Measurements from ENCODE around the gene TRIM65. TPM values are rescaled to one million over a fixed set of nuclear protein-coding genes. Genes with fewer than 3 reads are reported as not detected.

TRIM65 gene
- total RNA-seq, 6 experiments from 2014 or later, result 10.3 to 12.6 (median 11.0) TPM

DNA sequence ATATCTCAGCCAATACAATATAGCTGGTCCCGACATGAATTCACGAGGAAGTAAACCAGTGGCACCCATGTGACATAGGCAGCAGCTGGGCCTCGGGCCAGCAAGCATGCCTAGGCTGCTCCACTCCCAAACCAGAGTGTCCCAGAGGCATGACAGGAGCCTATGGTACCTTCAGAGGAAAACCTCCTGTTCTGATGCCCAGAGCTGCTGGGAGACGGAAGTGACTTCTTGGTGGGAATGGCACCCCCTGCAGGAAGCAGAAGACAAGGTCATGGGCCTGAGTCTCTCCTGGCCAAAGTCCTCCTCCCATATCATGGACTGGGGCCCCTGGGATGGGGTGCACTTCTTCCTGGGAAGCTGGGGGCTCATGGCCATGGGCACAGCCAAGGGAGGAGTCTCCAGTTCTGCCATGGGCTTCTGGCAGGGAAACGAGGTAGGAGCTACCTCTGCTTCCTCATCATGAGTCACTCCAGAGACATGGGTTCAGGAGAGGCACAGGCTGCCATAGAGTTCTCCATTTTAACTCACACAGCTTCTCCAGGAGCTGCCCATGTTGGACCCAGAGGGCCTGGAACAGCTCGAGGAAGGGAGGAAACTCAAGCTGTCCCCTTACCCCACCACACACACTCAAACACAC lies 30.7 kb upstream of the TRIM65 start:
- no peak for DNase-seq
- H3K36me3 Mint-ChIP-seq (ENCODE audit: low read depth), result no peaks in the 10 kb centered on the region; the same call in 1 of the 2 replicates
- TF ChIP-seq, protein P1, sequence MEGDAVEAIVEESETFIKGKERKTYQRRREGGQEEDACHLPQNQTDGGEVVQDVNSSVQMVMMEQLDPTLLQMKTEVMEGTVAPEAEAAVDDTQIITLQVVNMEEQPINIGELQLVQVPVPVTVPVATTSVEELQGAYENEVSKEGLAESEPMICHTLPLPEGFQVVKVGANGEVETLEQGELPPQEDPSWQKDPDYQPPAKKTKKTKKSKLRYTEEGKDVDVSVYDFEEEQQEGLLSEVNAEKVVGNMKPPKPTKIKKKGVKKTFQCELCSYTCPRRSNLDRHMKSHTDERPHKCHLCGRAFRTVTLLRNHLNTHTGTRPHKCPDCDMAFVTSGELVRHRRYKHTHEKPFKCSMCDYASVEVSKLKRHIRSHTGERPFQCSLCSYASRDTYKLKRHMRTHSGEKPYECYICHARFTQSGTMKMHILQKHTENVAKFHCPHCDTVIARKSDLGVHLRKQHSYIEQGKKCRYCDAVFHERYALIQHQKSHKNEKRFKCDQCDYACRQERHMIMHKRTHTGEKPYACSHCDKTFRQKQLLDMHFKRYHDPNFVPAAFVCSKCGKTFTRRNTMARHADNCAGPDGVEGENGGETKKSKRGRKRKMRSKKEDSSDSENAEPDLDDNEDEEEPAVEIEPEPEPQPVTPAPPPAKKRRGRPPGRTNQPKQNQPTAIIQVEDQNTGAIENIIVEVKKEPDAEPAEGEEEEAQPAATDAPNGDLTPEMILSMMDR (IDR thresholded peaks at IDR 0.05), result peak; percentile 65

DNA sequence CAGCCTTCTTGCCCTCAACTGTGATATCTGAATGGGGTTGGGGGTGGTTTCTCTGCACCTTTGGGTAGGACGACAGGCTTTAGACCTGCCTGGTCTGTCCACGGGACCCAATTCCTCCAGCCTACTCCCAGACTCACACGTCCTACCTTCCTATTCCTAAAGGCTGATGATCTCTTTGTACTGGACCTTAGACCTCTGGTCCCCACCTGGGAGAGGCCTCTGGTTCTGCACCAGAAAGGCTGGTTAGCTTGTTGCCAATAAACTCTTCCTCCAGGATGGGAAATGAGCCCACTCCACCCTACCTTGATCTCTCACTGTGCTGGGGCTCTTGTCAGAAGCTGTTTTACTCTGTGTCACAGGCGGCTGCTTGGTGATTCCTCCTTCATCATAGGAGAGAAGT lies 29.7 kb upstream of the TRIM65 start:
- H3K36me3 Mint-ChIP-seq (ENCODE audit: low read depth), result no peaks in the 10 kb centered on the region; the same call in 1 of the 2 replicates
- TF ChIP-seq, protein P1 (IDR thresholded peaks at IDR 0.05), result no peak
- H3K4me1 Mint-ChIP-seq (ENCODE audit: low read depth), result peaks cover 6% of the 10 kb centered on the region; the same call in 1 of the 2 replicates
- no peaks in the 10 kb centered on the region for H3K9me3 Mint-ChIP-seq
- no peak for DNase-seq
- H3K27ac Mint-ChIP-seq, result no peak overlapping the region
- no peaks in the 10 kb centered on the region for H3K27me3 Mint-ChIP-seq (ENCODE audit: insufficient read depth)
- H3K4me3 Mint-ChIP-seq, result no peak overlapping the region

More for the DNA sequence above, 30.7 kb upstream of the TRIM65 start:
- Mint-ChIP-seq H3K27ac (no peak overlapping the region), H3K9me3 (no peaks in the 10 kb centered on the region), H3K27me3 (ENCODE audit: insufficient read depth) (no peaks in the 10 kb centered on the region), H3K4me3 (no peak overlapping the region), H3K4me1 (ENCODE audit: low read depth) (peaks cover 6% of the 10 kb centered on the region; the same call in 1 of the 2 replicates)

DNA sequence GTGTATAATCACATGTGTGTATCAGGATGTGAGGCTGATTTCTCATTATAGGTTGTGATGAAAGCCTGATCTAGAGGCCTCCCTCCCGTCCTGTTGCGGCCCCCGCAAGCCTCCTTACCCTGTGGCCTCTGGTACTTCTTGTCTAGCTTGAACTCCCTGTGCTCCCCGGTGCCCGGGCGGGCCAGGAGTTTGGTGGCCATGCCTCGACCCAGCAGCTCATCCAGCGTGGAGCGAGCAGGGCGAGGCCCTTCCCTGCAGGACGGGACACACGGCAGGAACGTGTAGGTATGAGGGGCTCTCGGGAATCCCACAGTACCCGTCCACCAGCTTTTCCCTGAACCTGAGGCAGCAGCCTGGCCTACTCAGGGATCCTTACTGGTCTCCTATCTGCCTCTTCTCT lies 29.2 kb upstream of the TRIM65 start:
- Mint-ChIP-seq H3K4me3 (no peak overlapping the region), H3K4me1 (ENCODE audit: low read depth) (peaks cover 6% of the 10 kb centered on the region; the same call in 1 of the 2 replicates)

DNA sequence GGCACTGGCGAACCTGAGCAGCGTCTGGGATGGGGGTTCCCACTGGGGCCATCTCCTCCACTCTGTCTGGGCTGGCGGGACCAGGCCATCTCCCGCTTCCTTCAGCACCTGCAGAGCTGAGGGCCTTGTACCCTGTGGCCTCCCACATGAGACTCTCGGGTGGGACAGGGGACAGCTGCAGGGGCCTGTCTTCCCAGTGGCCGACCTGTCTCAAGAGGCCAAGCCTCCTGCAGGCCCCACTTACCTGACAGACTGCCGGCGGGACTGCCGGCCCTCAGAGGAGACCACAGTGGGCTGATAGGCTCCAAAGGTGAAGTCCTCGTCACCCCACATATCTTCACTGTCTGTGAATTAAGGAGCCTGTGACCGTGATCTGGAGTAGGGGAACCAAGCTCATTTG lies 28.4 kb upstream of the TRIM65 start:
- H3K36me3 Mint-ChIP-seq (ENCODE audit: low read depth), result no peaks in the 10 kb centered on the region; the same call in 1 of the 2 replicates
- no peaks in the 10 kb centered on the region; the same call in 1 of the 2 replicates for H3K27me3 Mint-ChIP-seq (ENCODE audit: insufficient read depth)
- no peaks in the 10 kb centered on the region for H3K9me3 Mint-ChIP-seq
- TF ChIP-seq, protein P1 (IDR thresholded peaks at IDR 0.05), result no peak
- H3K4me1 Mint-ChIP-seq (ENCODE audit: low read depth), result peaks cover 6% of the 10 kb centered on the region; the same call in 1 of the 2 replicates
- DNase-seq, result no peak
- no peak overlapping the region for H3K4me3 Mint-ChIP-seq
- no peak overlapping the region for H3K27ac Mint-ChIP-seq

More for the DNA sequence above, 29.2 kb upstream of the TRIM65 start:
- Mint-ChIP-seq H3K27me3 (ENCODE audit: insufficient read depth) (no peaks in the 10 kb centered on the region), H3K36me3 (ENCODE audit: low read depth) (no peaks in the 10 kb centered on the region; the same call in 1 of the 2 replicates), H3K9me3 (no peaks in the 10 kb centered on the region), H3K27ac (no peak overlapping the region)
- DNase-seq, result no peak
- TF ChIP-seq, protein P1 (IDR thresholded peaks at IDR 0.05), result no peak

DNA sequence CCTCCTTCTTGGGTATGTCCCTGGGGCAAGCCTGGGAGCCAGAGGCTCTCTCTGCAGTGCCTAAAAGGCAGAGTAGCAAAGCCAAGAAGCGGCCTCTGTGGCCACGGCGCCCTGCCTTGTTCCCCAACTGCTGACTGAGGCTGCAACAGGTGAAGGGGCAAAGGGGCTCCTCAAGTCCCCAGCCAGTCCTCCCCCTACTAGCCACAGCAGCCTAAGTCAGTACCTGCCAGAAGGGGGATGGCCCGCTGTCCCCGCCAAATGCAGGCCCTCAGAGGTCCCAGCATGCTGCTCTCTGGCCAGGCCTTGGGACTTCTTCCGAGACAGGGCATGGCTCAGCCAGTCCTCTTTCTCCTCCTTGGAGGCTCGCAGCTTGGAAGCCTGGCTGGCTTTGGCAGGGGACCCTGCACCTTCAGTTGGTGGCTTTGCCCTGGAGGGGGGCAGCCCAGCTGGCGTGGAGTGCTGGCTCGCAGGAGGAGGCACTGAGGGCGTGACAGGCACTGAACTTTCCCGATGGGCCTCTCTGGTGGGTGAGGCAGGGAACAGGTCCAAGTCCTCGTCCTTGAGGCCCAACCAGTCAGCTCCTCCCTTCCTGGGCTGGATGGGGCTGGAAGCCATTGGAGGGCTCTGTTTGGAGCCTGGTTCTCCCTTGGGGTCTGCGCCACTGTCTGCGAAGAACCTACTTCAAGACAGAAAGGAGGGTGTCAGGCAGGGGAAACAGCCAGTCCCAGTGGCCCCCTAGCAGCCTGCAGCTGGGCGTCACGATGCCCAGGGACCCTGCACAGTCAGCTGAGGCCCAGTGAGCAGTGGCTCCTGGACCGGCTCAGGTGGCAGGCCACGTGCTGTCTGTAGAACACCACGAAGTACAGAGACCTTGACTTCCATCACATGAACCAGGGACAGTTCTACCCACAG lies 26.5 kb upstream of the TRIM65 start:
- Mint-ChIP-seq H3K4me3 (no peak overlapping the region), H3K4me1 (ENCODE audit: low read depth) (peaks cover 6% of the 10 kb centered on the region; the same call in 1 of the 2 replicates), H3K9me3 (no peaks in the 10 kb centered on the region), H3K27ac (no peak overlapping the region), H3K36me3 (ENCODE audit: low read depth) (no peaks in the 10 kb centered on the region; the same call in 1 of the 2 replicates), H3K27me3 (ENCODE audit: insufficient read depth) (no peaks in the 10 kb centered on the region; the same call in 1 of the 2 replicates)
- TF ChIP-seq, protein P1 (IDR thresholded peaks at IDR 0.05), result no peak
- no peak for DNase-seq
